GM23338 (cell line): ENCODE data around the gene TBC1D5. TPM values are rescaled to one million over a fixed set of nuclear protein-coding genes. Genes with fewer than 3 reads are reported as not detected.

ENCODE experiments used
- ATAC-seq: fragments of 200-7000 bp; cut with Tn5 transposase; 3 replicates; pipeline ENCODE4 v1.9.1; 2020
- DNase-seq: peaks from one replicate; pipeline ENCODE4 v3.0.0-alpha.2; 2015; ENCODE audit warnings: low spot score
- H2AFZ ChIP-seq: fragments of 200-600 bp; sonication (generic); 2 replicates; pipeline ENCODE4 v1.8.0; 2016; ENCODE audit warnings: antibody characterized with exemption, mild to moderate bottlenecking, moderate library complexity
- H3F3A ChIP-seq: fragments of 200-600 bp; sonication (generic); replicated peaks from 2 replicates; pipeline ENCODE4 v1.8.0; 2017; ENCODE audit warnings: antibody characterized with exemption, mixed run types, low read depth
- H3K27ac ChIP-seq: fragments of 200-600 bp; sonication (generic); 2 replicates; pipeline ENCODE4 v1.6.1; 2016; ENCODE audit warnings: low read depth
- H3K27me3 ChIP-seq: fragments of 200-600 bp; sonication (generic); 2 replicates; pipeline ENCODE4 v1.8.0; 2016; ENCODE audit warnings: mild to moderate bottlenecking, mixed run types, moderate library complexity; ENCODE audit not compliant: insufficient read depth
- H3K36me3 ChIP-seq: fragments of 200-600 bp; sonication (generic); 2 replicates; pipeline ENCODE4 v1.8.0; 2016; ENCODE audit warnings: mild to moderate bottlenecking; ENCODE audit not compliant: insufficient read depth
- H3K4me1 ChIP-seq: fragments of 200-600 bp; sonication (generic); 2 replicates; pipeline ENCODE4 v1.8.0; 2016; ENCODE audit warnings: mild to moderate bottlenecking, moderate library complexity; ENCODE audit not compliant: insufficient read depth
- H3K4me2 ChIP-seq: fragments of 200-600 bp; sonication (generic); 2 replicates; pipeline ENCODE4 v1.7.1; 2017; ENCODE audit warnings: mixed run types
- H3K4me3 ChIP-seq: fragments of 200-600 bp; sonication (generic); 2 replicates; pipeline ENCODE4 v1.6.1; 2016; ENCODE audit warnings: mixed run types
- H3K79me2 ChIP-seq: fragments of 200-600 bp; sonication (generic); replicated peaks from 2 replicates; pipeline ENCODE4 v1.8.0; 2017; ENCODE audit warnings: mild to moderate bottlenecking; ENCODE audit not compliant: insufficient read depth
- H3K9me2 ChIP-seq: fragments of 200-600 bp; sonication (generic); 2 replicates; pipeline ENCODE4 v1.8.0; 2017; ENCODE audit not compliant: insufficient read depth
- H4K20me1 ChIP-seq: fragments of 200-600 bp; sonication (generic); replicated peaks from 2 replicates; pipeline ENCODE4 v1.8.0; 2017; ENCODE audit warnings: mild to moderate bottlenecking; ENCODE audit not compliant: insufficient read depth
- H3K27ac Mint-ChIP-seq: 2 replicates; pipeline ENCODE4 v1.8.0; 2020; ENCODE audit warnings: inconsistent platforms, mild to moderate bottlenecking, moderate library complexity, mixed read lengths
- H3K27me3 Mint-ChIP-seq: 3 replicates; pipeline ENCODE4 v1.8.0; 2022; ENCODE audit warnings: low read depth, mild to moderate bottlenecking, moderate library complexity, mixed read lengths, inconsistent platforms; ENCODE audit not compliant: insufficient read depth, poor library complexity
- H3K36me3 Mint-ChIP-seq: 3 replicates; pipeline ENCODE4 v1.8.0; 2021; ENCODE audit warnings: low read depth, mild to moderate bottlenecking, inconsistent platforms, moderate library complexity, mixed read lengths
- H3K4me1 Mint-ChIP-seq: 3 replicates; pipeline ENCODE4 v1.8.0; 2020; ENCODE audit warnings: mild to moderate bottlenecking, inconsistent platforms, mixed read lengths
- H3K4me3 Mint-ChIP-seq: 3 replicates; pipeline ENCODE4 v1.8.0; 2021; ENCODE audit warnings: moderate library complexity, mild to moderate bottlenecking, inconsistent platforms, mixed read lengths
- H3K9me3 Mint-ChIP-seq: 3 replicates; pipeline ENCODE4 v1.8.0; 2020; ENCODE audit warnings: moderate library complexity, mild to moderate bottlenecking, inconsistent platforms, mixed read lengths
- CREB1 ChIP-seq: fragments of 250-450 bp; sonication (Bioruptor Pico); IDR thresholded peaks from 2 replicates; pipeline ENCODE4 v1.5.0; 2020; ENCODE audit warnings: low read depth, mild to moderate bottlenecking, moderate library complexity
- ETS1 ChIP-seq: IDR thresholded peaks from 2 replicates; pipeline ENCODE4 v1.6.1; 2016; ENCODE audit warnings: antibody characterized with exemption
- EZH2 ChIP-seq: fragments of 200-600 bp; sonication (generic); IDR thresholded peaks from one replicate; pipeline ENCODE4 v1.8.0; 2017; ENCODE audit warnings: antibody characterized with exemption, mild to moderate bottlenecking, low read depth; ENCODE audit not compliant: unreplicated experiment
- EZH2phosphoT487 ChIP-seq: fragments of 200-600 bp; sonication (generic); IDR thresholded peaks from one replicate; pipeline ENCODE4 v1.8.1; 2018; ENCODE audit warnings: antibody characterized with exemption; ENCODE audit not compliant: unreplicated experiment
- JUNB ChIP-seq: IDR thresholded peaks from one replicate; pipeline ENCODE4 v1.6.1; 2016; ENCODE audit warnings: antibody characterized with exemption; ENCODE audit not compliant: unreplicated experiment
- NANOG ChIP-seq: IDR thresholded peaks from 2 replicates; pipeline ENCODE4 v1.6.1; 2016; ENCODE audit warnings: antibody characterized with exemption, borderline replicate concordance
- POLR2AphosphoS5 ChIP-seq: IDR thresholded peaks from 2 replicates; pipeline ENCODE4 v1.6.1; 2016; ENCODE audit warnings: antibody characterized with exemption, low read depth
- ZNF114 ChIP-seq: fragments of 250-450 bp; sonication (Bioruptor Pico); IDR thresholded peaks from 2 replicates; pipeline ENCODE4 v1.5.0; 2020; ENCODE audit warnings: mild to moderate bottlenecking, moderate library complexity
- ZNF331 ChIP-seq: fragments of 250-450 bp; sonication (Bioruptor Pico); IDR thresholded peaks from 2 replicates; pipeline ENCODE4 v1.5.0; 2020; ENCODE audit warnings: low read depth, mild to moderate bottlenecking, moderate library complexity
- ZNF462 ChIP-seq: fragments of 250-450 bp; sonication (Bioruptor Pico); IDR thresholded peaks from 2 replicates; pipeline ENCODE4 v1.5.0; 2020; ENCODE audit warnings: mild to moderate bottlenecking, moderate library complexity
- polyA plus RNA-seq: library from polyadenylated mRNA; unstranded; fragments of >200 nt; fragmentation: Nextera tagmentation; extraction: Ambion mirVana; gene quantifications from 2 replicates; pipeline ENCODE4 v1.2.1, GENCODE V29; 2016
- total RNA-seq: library from RNA; depleted of rRNA; stranded (reverse); fragments of >200 nt; shearing (Covaris generic); gene quantifications from 2 replicates; pipeline ENCODE4 v1.2.3, GENCODE V29; 2014
- TF ChIP-seq, protein P1 (sequence below): IDR thresholded peaks from one replicate; pipeline ENCODE4 v1.6.1; 2018; ENCODE audit warnings: antibody characterized with exemption; ENCODE audit not compliant: unreplicated experiment

Gene TBC1D5
- total and polyA plus RNA-seq, 2 experiments from 2014 or later: 21.8 to 48.1 TPM

GRCh38 chr3:17207019-17207418 is 535.4 kb downstream of the TBC1D5 start (continued):
- TF ChIP-seq ZNF462 (CRISPR knock-in tag) (no peak), POLR2AphosphoS5 (no peak), JUNB (no peak), ZNF331 (no peak)
- TF ChIP-seq, protein P1, sequence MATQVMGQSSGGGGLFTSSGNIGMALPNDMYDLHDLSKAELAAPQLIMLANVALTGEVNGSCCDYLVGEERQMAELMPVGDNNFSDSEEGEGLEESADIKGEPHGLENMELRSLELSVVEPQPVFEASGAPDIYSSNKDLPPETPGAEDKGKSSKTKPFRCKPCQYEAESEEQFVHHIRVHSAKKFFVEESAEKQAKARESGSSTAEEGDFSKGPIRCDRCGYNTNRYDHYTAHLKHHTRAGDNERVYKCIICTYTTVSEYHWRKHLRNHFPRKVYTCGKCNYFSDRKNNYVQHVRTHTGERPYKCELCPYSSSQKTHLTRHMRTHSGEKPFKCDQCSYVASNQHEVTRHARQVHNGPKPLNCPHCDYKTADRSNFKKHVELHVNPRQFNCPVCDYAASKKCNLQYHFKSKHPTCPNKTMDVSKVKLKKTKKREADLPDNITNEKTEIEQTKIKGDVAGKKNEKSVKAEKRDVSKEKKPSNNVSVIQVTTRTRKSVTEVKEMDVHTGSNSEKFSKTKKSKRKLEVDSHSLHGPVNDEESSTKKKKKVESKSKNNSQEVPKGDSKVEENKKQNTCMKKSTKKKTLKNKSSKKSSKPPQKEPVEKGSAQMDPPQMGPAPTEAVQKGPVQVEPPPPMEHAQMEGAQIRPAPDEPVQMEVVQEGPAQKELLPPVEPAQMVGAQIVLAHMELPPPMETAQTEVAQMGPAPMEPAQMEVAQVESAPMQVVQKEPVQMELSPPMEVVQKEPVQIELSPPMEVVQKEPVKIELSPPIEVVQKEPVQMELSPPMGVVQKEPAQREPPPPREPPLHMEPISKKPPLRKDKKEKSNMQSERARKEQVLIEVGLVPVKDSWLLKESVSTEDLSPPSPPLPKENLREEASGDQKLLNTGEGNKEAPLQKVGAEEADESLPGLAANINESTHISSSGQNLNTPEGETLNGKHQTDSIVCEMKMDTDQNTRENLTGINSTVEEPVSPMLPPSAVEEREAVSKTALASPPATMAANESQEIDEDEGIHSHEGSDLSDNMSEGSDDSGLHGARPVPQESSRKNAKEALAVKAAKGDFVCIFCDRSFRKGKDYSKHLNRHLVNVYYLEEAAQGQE: no peak

DNA sequence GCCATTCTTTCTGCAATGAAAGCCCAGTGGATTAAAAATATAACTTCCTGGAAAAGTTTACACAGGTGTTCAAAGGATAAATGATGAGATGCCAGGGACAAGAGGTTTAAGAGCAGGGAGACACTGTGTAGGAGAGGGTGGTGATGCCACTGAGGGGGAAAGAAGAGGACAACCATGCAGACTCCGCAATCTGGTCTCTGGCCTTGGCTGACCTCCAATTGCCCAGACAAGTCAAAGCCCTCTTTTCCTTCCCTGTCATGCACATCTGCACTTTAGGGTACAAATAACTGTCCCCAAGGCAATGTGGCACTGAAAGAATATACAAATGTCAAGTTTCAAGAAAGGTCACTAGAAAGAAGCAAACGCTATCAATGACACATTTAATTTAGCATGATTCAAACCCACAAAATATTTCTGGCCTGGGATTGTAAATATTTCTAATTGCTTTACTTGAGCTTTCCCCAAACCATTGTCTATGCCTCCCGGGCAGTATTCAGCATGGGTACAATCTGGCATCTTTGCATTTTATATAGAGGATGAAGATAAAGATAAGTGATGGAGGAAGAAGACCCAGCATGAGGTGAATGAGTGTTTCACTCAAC is 538.3 kb downstream of the TBC1D5 start:
- Histone ChIP-seq H3F3A (no peaks in the 10 kb centered on the region), H2AFZ (no peak overlapping the region), H4K20me1 (no peaks in the 10 kb centered on the region), H3K79me2 (no peaks in the 10 kb centered on the region), H3K4me1 (no peaks in the 10 kb centered on the region), H3K4me3 (no peak overlapping the region), H3K4me2 (no peak overlapping the region), H3K27me3 (no peaks in the 10 kb centered on the region), H3K9me2 (no peaks in the 10 kb centered on the region), H3K27ac (no peak overlapping the region), H3K36me3 (no peaks in the 10 kb centered on the region)
- H3K4me3 Mint-ChIP-seq: no peak overlapping the region
- H3K9me3 Mint-ChIP-seq: peaks cover 28% of the 10 kb centered on the region
- no peaks in the 10 kb centered on the region for H3K27me3 Mint-ChIP-seq
- no peak for ATAC-seq
- peaks cover 34% of the 10 kb centered on the region for H3K36me3 Mint-ChIP-seq
- H3K27ac Mint-ChIP-seq: no peak overlapping the region
- no peaks in the 10 kb centered on the region for H3K4me1 Mint-ChIP-seq
- no peak for DNase-seq
- TF ChIP-seq ZNF114 (CRISPR knock-in tag) (no peak), EZH2phosphoT487 (no peak), CREB1 (CRISPR knock-in tag) (no peak), POLR2AphosphoS5 (no peak), ETS1 (no peak), ZNF331 (no peak), EZH2 (no peak), NANOG (no peak), JUNB (no peak)
